Upper lobe of left lung (tissue), 6 donors: ENCODE data around the gene SH2D3C. TPM values are rescaled to one million over a fixed set of nuclear protein-coding genes. Genes with fewer than 3 reads are reported as not detected.
A peak's percentile ranks its signal among the peaks of the same experiment; 100 is the strongest.

Experiments
- ATAC-seq, 2 donors: fragments of 200-7000 bp; cut with Tn5 transposase; one replicate each; pipeline ENCODE4 v1.9.1; 2022; ENCODE audit warnings: mild to moderate bottlenecking in 2 of 2, moderate library complexity in 2 of 2; ENCODE audit not compliant: low FRiP score in 2 of 2
- DNase-seq, 2 donors: peaks; one replicate each; pipeline ENCODE4 v3.0.0-alpha.2; 2019 to 2020
- H3K27ac ChIP-seq, 4 donors: fragments of 200-600 bp; sonication (generic); one replicate each; pipeline ENCODE4 v1.5.1; 2016 to 2019
- H3K27me3 ChIP-seq, 4 donors: fragments of 200-600 bp; sonication (generic); one replicate each; pipeline ENCODE4 v1.5.1; 2017 to 2019
- H3K36me3 ChIP-seq, 4 donors: fragments of 200-600 bp; sonication (generic); one replicate each; pipeline ENCODE4 v1.5.1; 2016 to 2019
- H3K4me1 ChIP-seq, 4 donors: fragments of 200-600 bp; sonication (generic); one replicate each; pipeline ENCODE4 v1.5.1; 2018 to 2019
- H3K4me3 ChIP-seq, 4 donors: fragments of 200-600 bp; sonication (generic); one replicate each; pipeline ENCODE4 v1.5.1; 2017 to 2019; ENCODE audit warnings: mild to moderate bottlenecking in 2 of 4, moderate library complexity in 1 of 4
- H3K9me3 ChIP-seq, 4 donors: fragments of 200-600 bp; sonication (generic); one replicate each; pipeline ENCODE4 v1.5.1; 2018 to 2019
- CTCF ChIP-seq, 6 experiments: fragments of 450-650 bp in 4 of 6; fragments of 200-600 bp in 2 of 6; sonication (generic) in 2 of 6; IDR thresholded peaks; one replicate each; pipeline ENCODE4 v1.5.1; 2016 to 2019; ENCODE audit warnings: antibody characterized with exemption in 6 of 6
- EP300 ChIP-seq, 4 donors: sonication (generic); formaldehyde crosslinking; IDR thresholded peaks; one replicate each; pipeline ENCODE4 v1.5.1; 2017; ENCODE audit warnings: antibody characterized with exemption in 4 of 4, control low read depth in 2 of 4
- POLR2A ChIP-seq, 4 donors: fragments of 450-650 bp; IDR thresholded peaks; one replicate each; pipeline ENCODE4 v1.5.1; 2016 to 2017; ENCODE audit warnings: antibody characterized with exemption in 4 of 4, mild to moderate bottlenecking in 2 of 4
- POLR2AphosphoS5 ChIP-seq, 2 donors: sonication (generic); formaldehyde crosslinking; IDR thresholded peaks; one replicate each; pipeline ENCODE4 v1.5.1; 2017; ENCODE audit warnings: antibody characterized with exemption in 2 of 2
- WGBS, 2 donors: methylation state at CpG; one replicate each; pipeline ENCODE4 v1.1.5; 2017 to 2018; 5-methylcytosine and 5-hydroxymethylcytosine counted together
- total RNA-seq, 6 donors: library from RNA; depleted of rRNA in 4 of 6; stranded (reverse); fragments of >200 nt in 4 of 6; gene quantifications; one replicate each; pipeline versions ENCODE4 v1.1.0 to v1.2.1, GENCODE V29; 2016 to 2021
- donor health status: DM: no; HTN: no; CAD: no; lungs with moderate emphysema.
- donor health status: DM: no; HTN: yes; CAD: no; lungs with severe emphysema.

SH2D3C gene
- total RNA-seq, 6 donors from 2014 or later: 17.5 to 90.4 (median 37.5) TPM

DNA sequence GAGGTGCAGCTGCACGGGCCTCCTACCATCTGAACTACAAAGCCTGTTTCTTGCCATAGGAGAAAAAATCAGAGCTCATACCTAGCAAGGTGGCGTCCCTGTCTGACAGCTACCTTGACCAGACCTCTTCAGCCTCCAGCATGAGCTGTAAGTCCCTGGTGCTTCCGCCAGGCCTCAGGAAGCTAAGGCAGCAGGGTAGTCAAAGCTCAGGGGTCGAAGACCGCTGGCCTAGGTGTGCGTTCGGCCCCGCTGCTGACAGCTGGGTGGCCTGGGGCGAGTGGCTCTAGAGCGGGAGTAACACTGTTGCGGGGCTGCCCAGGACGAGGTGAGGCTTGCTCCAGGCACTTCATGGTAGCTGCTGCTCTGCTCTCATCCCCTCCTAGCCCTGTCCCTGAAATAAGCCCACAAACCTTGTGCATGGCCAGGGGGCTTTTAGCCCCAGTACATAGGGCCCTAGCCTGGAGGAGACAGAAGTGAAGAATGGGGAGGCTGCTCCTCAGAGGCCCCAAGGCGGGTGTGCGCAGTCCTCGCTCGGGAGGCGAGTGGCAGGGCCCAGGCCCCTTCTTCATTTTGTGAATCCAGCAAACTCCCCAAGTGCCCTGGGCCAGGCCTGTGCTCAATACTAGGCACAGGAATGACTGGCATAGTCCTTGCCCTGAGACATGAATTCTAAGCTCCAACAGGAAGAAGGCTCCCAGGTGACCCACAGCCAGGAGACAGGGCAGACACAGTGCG, 48.8 kb downstream of the SH2D3C start:
- Histone ChIP-seq H3K9me3 (no peaks in the 10 kb centered on the region), H3K4me1 (peaks cover 8 to 16% (median 11%) of the 10 kb centered on the region in 4 donors), H3K36me3 (peaks cover 0 to 22% (median 21%) of the 10 kb centered on the region in 4 donors), H3K27me3 (no peaks in the 10 kb centered on the region), H3K27ac (no peak overlapping the region), H3K4me3 (no peak overlapping the region)
- ATAC-seq: no peak
- no peak for DNase-seq
- WGBS, 2 donors: 87 to 89% methylated on average over 4 to 18 of the region's 18 CpGs
- no peak for TF ChIP-seq EP300 (IDR thresholded peaks at IDR 0.05)
- TF ChIP-seq CTCF (IDR thresholded peaks at IDR 0.05): no peak
- TF ChIP-seq POLR2A (IDR thresholded peaks at IDR 0.05): no peak
- TF ChIP-seq POLR2AphosphoS5 (IDR thresholded peaks at IDR 0.05): no peak

DNA sequence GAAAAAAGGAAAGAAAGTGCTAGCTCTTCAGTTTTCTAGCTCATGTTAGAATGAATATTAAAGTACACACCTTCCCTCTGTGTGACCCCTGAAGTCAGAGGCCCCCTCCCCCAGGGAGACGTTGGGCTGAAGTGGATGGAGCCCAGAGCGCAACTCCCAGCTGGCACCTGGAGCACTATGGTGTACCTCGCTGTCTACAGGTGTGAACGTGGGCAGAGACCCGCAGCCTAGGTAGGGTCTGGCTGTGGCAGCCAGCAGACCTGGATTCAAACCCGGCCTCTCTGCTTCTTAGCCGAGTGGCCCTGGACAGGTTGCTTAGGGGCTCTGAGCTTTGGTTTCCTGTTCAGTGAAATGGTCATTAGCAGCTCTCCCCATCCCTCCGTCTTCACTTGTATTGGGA, 49.7 kb downstream of the SH2D3C start:
- TF ChIP-seq POLR2AphosphoS5 (IDR thresholded peaks at IDR 0.05): no peak
- no peak for TF ChIP-seq EP300 (IDR thresholded peaks at IDR 0.05)
- no peak for TF ChIP-seq POLR2A (IDR thresholded peaks at IDR 0.05)
- no peak for TF ChIP-seq CTCF (IDR thresholded peaks at IDR 0.05)
- Histone ChIP-seq H3K27me3 (no peaks in the 10 kb centered on the region), H3K4me1 (peaks cover 7 to 16% (median 12%) of the 10 kb centered on the region in 4 donors), H3K27ac (no peak overlapping the region), H3K4me3 (no peak overlapping the region), H3K9me3 (no peaks in the 10 kb centered on the region), H3K36me3 (peaks cover 0 to 22% (median 21%) of the 10 kb centered on the region in 4 donors)
- DNase-seq (no peak), ATAC-seq (no peak)
- WGBS, 2 donors: 84 to 89% methylated on average over 8 of the region's 8 CpGs

DNA sequence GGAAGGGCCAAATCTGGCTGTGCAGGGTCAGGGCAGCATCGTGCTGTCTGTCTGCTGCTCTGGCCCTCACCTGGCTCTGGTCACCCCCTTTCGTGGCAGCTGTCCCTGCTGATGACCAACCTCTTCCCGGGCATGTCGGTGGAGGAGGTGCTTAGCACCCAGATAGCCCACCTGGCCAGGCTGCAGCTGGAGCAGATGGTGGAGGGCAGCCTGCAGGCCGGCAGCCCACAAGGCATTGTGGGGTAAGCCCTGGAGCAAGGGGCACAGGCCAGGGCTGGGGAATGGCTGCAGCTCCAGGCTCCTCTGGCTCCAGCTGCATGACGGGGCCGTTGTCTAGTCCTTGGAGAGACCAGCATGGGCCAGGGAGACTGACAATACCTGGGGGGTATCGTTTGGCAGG, 51.6 kb downstream of the SH2D3C start:
- Histone ChIP-seq H3K4me3 (no peak overlapping the region), H3K27ac (no peak overlapping the region), H3K9me3 (no peaks in the 10 kb centered on the region), H3K36me3 (peaks cover 0 to 12% (median 6%) of the 10 kb centered on the region in 4 donors), H3K27me3 (no peaks in the 10 kb centered on the region), H3K4me1 (peaks cover 7 to 21% (median 15%) of the 10 kb centered on the region in 4 donors)
- no peak for DNase-seq
- TF ChIP-seq CTCF (IDR thresholded peaks at IDR 0.05) (no peak), POLR2AphosphoS5 (IDR thresholded peaks at IDR 0.05) (no peak), POLR2A (IDR thresholded peaks at IDR 0.05) (no peak), EP300 (IDR thresholded peaks at IDR 0.05) (no peak)
- 78 to 83% methylated on average over 5 to 8 of the region's 8 CpGs for WGBS, 2 donors
- ATAC-seq: no peak

- WGBS, 2 donors: 43 to 58% methylated on average over 10 of the region's 23 CpGs
- no peaks in the 10 kb centered on the region for H3K36me3 ChIP-seq
- no peak overlapping the region for H3K4me3 ChIP-seq
- peak overlapping the region in 2 of 4 donors; percentile 37 to 54 for H3K27ac ChIP-seq
- TF ChIP-seq POLR2AphosphoS5 (IDR thresholded peaks at IDR 0.05): no peak
- ATAC-seq: peak; percentile 13 to 29
- H3K4me1 ChIP-seq: peaks cover 7 to 21% (median 15%) of the 10 kb centered on the region in 4 donors
- no peaks in the 10 kb centered on the region for H3K9me3 ChIP-seq
- no peaks in the 10 kb centered on the region for H3K27me3 ChIP-seq
- DNase-seq: peak; percentile 77 to 84
Observed at GRCh38 chr9:127724012-127724411, 54.5 kb downstream of the SH2D3C start.

DNA sequence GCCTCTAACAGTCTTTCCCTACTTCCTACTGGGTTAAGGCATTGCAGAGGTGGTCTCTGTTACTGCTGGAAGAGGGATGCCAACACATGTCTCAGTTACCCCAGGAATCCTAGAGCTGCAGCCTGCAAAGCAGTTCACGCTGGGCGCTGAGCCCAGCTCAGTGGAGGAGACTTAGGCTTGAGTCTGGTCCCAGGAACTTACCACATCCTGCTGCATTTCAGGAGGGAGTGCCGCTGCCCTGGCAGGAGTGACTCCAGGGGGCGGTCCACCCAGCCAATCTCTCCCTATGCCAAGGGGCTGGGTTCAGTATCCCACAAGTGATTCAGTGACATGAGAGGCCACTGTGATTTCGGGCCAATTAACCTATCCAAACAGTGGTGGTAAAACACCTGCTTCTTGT, 55.0 kb downstream of the SH2D3C start:
- Histone ChIP-seq H3K27me3 (no peaks in the 10 kb centered on the region), H3K4me1 (peaks cover 7 to 21% (median 15%) of the 10 kb centered on the region in 4 donors), H3K27ac (peak overlapping the region in 1 of 4 donors; percentile 37), H3K36me3 (no peaks in the 10 kb centered on the region), H3K4me3 (no peak overlapping the region), H3K9me3 (no peaks in the 10 kb centered on the region)
- ATAC-seq (peak; percentile 49 to 63), DNase-seq (peak in 1 of 2 donors; percentile 66)
- no peak for TF ChIP-seq POLR2A (IDR thresholded peaks at IDR 0.05)
- TF ChIP-seq POLR2AphosphoS5 (IDR thresholded peaks at IDR 0.05): no peak
- no peak for TF ChIP-seq EP300 (IDR thresholded peaks at IDR 0.05)
- WGBS, 2 donors: 63 to 75% methylated on average over 1 to 5 of the region's 5 CpGs
